SU-DHL-6 (cell line): ENCODE data around the gene NRL.

Experiments used
- H2AFZ ChIP-seq: fragments of 200-600 bp; sonication (generic); 2 replicates; pipeline ENCODE4 v1.6.1; 2014; ENCODE audit warnings: low read depth, mild to moderate bottlenecking, moderate library complexity, mixed read lengths, antibody characterized with exemption, low read length; ENCODE audit not compliant: severe bottlenecking
- H3F3A ChIP-seq: fragments of 200-600 bp; shearing (Covaris generic); 2 replicates; pipeline ENCODE4 v1.6.0; 2016; ENCODE audit warnings: antibody characterized with exemption, mild to moderate bottlenecking; ENCODE audit not compliant: insufficient read depth
- H3K27ac ChIP-seq: fragments of 200-600 bp; sonication (generic); 2 replicates; pipeline ENCODE4 v1.5.1; 2016; ENCODE audit warnings: low read depth, mild to moderate bottlenecking, low read length, moderate library complexity, mixed read lengths
- H3K27me3 ChIP-seq: fragments of 200-600 bp; sonication (generic), shearing (Covaris generic); 2 replicates; pipeline ENCODE4 v1.6.0; 2014; ENCODE audit warnings: mild to moderate bottlenecking, low read length
- H3K36me3 ChIP-seq: fragments of 200-600 bp; sonication (generic); 2 replicates; pipeline ENCODE4 v1.6.1; 2014; ENCODE audit warnings: mild to moderate bottlenecking, low read length, mixed read lengths
- H3K4me2 ChIP-seq: fragments of 300-600, 200-600 bp; shearing (Covaris generic), sonication (generic); 2 replicates; pipeline ENCODE4 v1.6.0; 2014; ENCODE audit warnings: low read length, low read depth, mild to moderate bottlenecking; ENCODE audit not compliant: poor library complexity, severe bottlenecking
- H3K4me3 ChIP-seq: fragments of 200-600 bp; sonication (generic); 2 replicates; pipeline ENCODE4 v1.5.1; 2014; ENCODE audit warnings: antibody characterized with exemption, low read length, mild to moderate bottlenecking, mixed read lengths; ENCODE audit not compliant: insufficient read depth, poor library complexity, severe bottlenecking
- H3K79me2 ChIP-seq: fragments of 200-600 bp; sonication (generic); 2 replicates; pipeline ENCODE4 v1.6.1; 2014; ENCODE audit warnings: mild to moderate bottlenecking, low read length, moderate library complexity; ENCODE audit not compliant: insufficient read depth
- H3K9ac ChIP-seq: fragments of 200-600 bp; sonication (generic); 2 replicates; pipeline ENCODE4 v1.7.0; 2014; ENCODE audit warnings: mild to moderate bottlenecking, low read length
- H3K9me2 ChIP-seq: fragments of 200-600 bp; sonication (generic); replicated peaks from 2 replicates; pipeline ENCODE4 v1.6.1; 2014; ENCODE audit warnings: low read length; ENCODE audit not compliant: insufficient read depth
- H3K9me3 ChIP-seq: fragments of 200-600 bp; sonication (generic); 2 replicates; pipeline ENCODE4 v1.6.1; 2014; ENCODE audit warnings: low read length, mixed read lengths; ENCODE audit not compliant: insufficient read depth
- H4K20me1 ChIP-seq: fragments of 200-600 bp; sonication (generic); 2 replicates; pipeline ENCODE4 v1.6.1; 2014; ENCODE audit warnings: low read depth, mild to moderate bottlenecking, antibody characterized with exemption, low read length, moderate library complexity, mixed read lengths
- CTCF ChIP-seq: fragments of 200-600 bp; sonication (generic); IDR thresholded peaks from one replicate; pipeline ENCODE4 v1.5.1; 2017; ENCODE audit warnings: antibody characterized with exemption, mild to moderate bottlenecking, low read length, moderate library complexity; ENCODE audit not compliant: insufficient read depth, poor library complexity, severe bottlenecking
- EZH2phosphoT487 ChIP-seq: fragments of 200-600 bp; sonication (generic), shearing (Covaris generic); conservative IDR thresholded peaks from 2 replicates; pipeline ENCODE4 v1.6.1; 2018; ENCODE audit warnings: mild to moderate bottlenecking, antibody characterized with exemption, low read length, moderate library complexity, mixed read lengths

NRL gene

GRCh38 chr14:24078146-24078545, 36.6 kb downstream of the NRL start:
- Histone ChIP-seq H3K9me3 (no peaks in the 10 kb centered on the region), H3K27ac (no peak overlapping the region), H3K36me3 (no peaks in the 10 kb centered on the region), H4K20me1 (no peaks in the 10 kb centered on the region), H3K4me3 (no peak overlapping the region), H3K79me2 (no peaks in the 10 kb centered on the region), H3K9ac (no peak overlapping the region), H3F3A (0 out of 2 replicates have a peak, but pooled peaks cover 3% of the 10 kb centered on the region), H3K4me2 (no peak overlapping the region), H2AFZ (no peak overlapping the region), H3K9me2 (no peaks in the 10 kb centered on the region), H3K27me3 (no peaks in the 10 kb centered on the region)
- TF ChIP-seq EZH2phosphoT487 (no peak), CTCF (no peak)

GRCh38 chr14:24077086-24077485, 37.7 kb downstream of the NRL start:
- no peaks in the 10 kb centered on the region for H3K27me3 ChIP-seq
- no peaks in the 10 kb centered on the region for H4K20me1 ChIP-seq
- H3K9ac ChIP-seq = no peak overlapping the region
- H3K4me3 ChIP-seq = no peak overlapping the region
- H3K79me2 ChIP-seq = no peaks in the 10 kb centered on the region
- no peaks in the 10 kb centered on the region for H3K9me3 ChIP-seq
- H3K36me3 ChIP-seq = no peaks in the 10 kb centered on the region
- no peak overlapping the region for H3K4me2 ChIP-seq
- H3F3A ChIP-seq = 0 out of 2 replicates have a peak, but pooled peaks cover 1% of the 10 kb centered on the region
- H2AFZ ChIP-seq = no peak overlapping the region
- no peaks in the 10 kb centered on the region for H3K9me2 ChIP-seq
- TF ChIP-seq EZH2phosphoT487 = no peak
- TF ChIP-seq CTCF = no peak
- H3K27ac ChIP-seq = no peak overlapping the region

DNA sequence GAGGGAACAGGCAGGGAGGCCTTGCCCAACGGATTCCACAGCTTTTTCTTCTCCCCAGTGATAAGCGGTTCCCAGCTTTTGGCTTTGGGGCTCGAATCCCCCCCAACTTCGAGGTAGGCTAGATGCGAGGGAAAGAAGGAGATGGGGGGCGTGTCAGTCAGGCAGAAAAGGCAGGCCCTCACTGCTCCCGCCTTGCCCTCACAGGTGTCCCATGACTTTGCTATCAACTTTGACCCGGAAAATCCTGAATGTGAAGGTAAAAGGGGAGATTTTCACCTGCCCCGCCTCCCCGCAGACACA, 38.5 kb downstream of the NRL start:
- no peak overlapping the region for H2AFZ ChIP-seq
- H3K79me2 ChIP-seq = no peaks in the 10 kb centered on the region
- H3K9me2 ChIP-seq = no peaks in the 10 kb centered on the region
- no peak overlapping the region for H3K4me3 ChIP-seq
- no peaks in the 10 kb centered on the region for H3F3A ChIP-seq
- no peak overlapping the region for H3K4me2 ChIP-seq
- H3K27ac ChIP-seq = no peak overlapping the region
- no peaks in the 10 kb centered on the region for H3K9me3 ChIP-seq
- no peak overlapping the region for H3K9ac ChIP-seq
- H3K27me3 ChIP-seq = no peaks in the 10 kb centered on the region
- H3K36me3 ChIP-seq = no peaks in the 10 kb centered on the region
- no peaks in the 10 kb centered on the region for H4K20me1 ChIP-seq
- TF ChIP-seq CTCF (no peak), EZH2phosphoT487 (no peak)
